Measurements from ENCODE around the gene ANKRD12. TPM values are rescaled to one million over a fixed set of nuclear protein-coding genes. Genes with fewer than 3 reads are reported as not detected.

Gene ANKRD12
- total and polyA plus RNA-seq, 10 of the 15 experiments (the other 5 are each of a cell fraction or from before 2014, with no cell fraction given): 5.9 to 45.7 (median 20.2) TPM

- H3K27ac ChIP-seq (ENCODE audit: control insufficient read depth, insufficient read depth): no peak overlapping the region
- no peaks in the 10 kb centered on the region for H3K9me3 ChIP-seq (replicated peaks; ENCODE audit: control insufficient read depth, insufficient read depth, low read length)
- no peaks in the 10 kb centered on the region for H4K20me1 ChIP-seq (ENCODE audit: control insufficient read depth, insufficient read depth)
- no peak for TF ChIP-seq POLR2AphosphoS2 (IDR thresholded peaks at IDR 0.05; ENCODE audit: low read depth, low read length)
- no peak for TF ChIP-seq HDGF (IDR thresholded peaks at IDR 0.05)
- no peak for TF ChIP-seq GATAD2B (conservative IDR thresholded peaks at IDR 0.05; ENCODE audit: low read depth)
- TF ChIP-seq IRF5 (IDR thresholded peaks at IDR 0.05; ENCODE audit: borderline replicate concordance): no peak
- no peak for TF ChIP-seq USF2 (IDR thresholded peaks at IDR 0.05; ENCODE audit: borderline replicate concordance, low read depth, low read length)
- TF ChIP-seq EZH2 (IDR thresholded peaks at IDR 0.05; ENCODE audit: borderline replicate concordance, control insufficient read depth, low read depth, low read length): no peak
- TF ChIP-seq NFXL1 (IDR thresholded peaks at IDR 0.05; ENCODE audit: borderline replicate concordance): no peak
- no peak for TF ChIP-seq RELB (IDR thresholded peaks at IDR 0.05; ENCODE audit: low read depth)
- peaks cover 0 to 16% of the 10 kb centered on the region in 2 experiments; a peak in 2 of 4 replicates for H3K36me3 ChIP-seq (ENCODE audit: control insufficient read depth in 2 of 2, insufficient read depth in 2 of 2, low read length in 1 of 2)
- H3K4me1 ChIP-seq (ENCODE audit: control insufficient read depth, insufficient read depth, low read length): no peaks in the 10 kb centered on the region
- intact Hi-C loops (cut with micrococcal nuclease; ENCODE audit: unreplicated experiment): no loop called here
- WGBS (ENCODE audit: insufficient coverage, insufficient replicate concordance, low lambda C conversion rate, missing lambda C conversion rate): 100% methylated on average over 3 of the region's 3 CpGs
- in situ Hi-C loops (cut with MboI): no loop called here
- ChIA-PET POLR2A (interaction anchor here (1.3 kb wide), 1 partner anchor 14 kb away, joined by 3 read pairs; no protein-coding TSS in a partner anchor), CTCF (interaction anchor here (1.1 kb wide), 2 partner anchors 8 to 15 kb away, joined by 3 read pairs; no protein-coding TSS in a partner anchor), SMC1A (ENCODE audit: uncharacterized antibody, unreplicated experiment) (interaction anchor here (1.1 to 2.0 kb wide), 4 partner anchors 13 to 567 kb away, joined by 3 to 7 read pairs (median 3); no protein-coding TSS in a partner anchor), RAD21 (ENCODE audit: unreplicated experiment) (interaction anchor here (0.8 kb wide), 1 partner anchor 14 kb away, joined by 3 read pairs; no protein-coding TSS in a partner anchor)
- no peak for ATAC-seq
- H3K4me3 ChIP-seq: no peak overlapping the region
- no peaks in the 10 kb centered on the region for H3K27me3 ChIP-seq (replicated peaks in 1 of 2; ENCODE audit: control insufficient read depth in 2 of 2, insufficient read depth in 2 of 2, low read length in 1 of 2)
- H3K9ac ChIP-seq (ENCODE audit: control insufficient read depth, insufficient read depth, low read length): no peak overlapping the region
- BruUV-seq (replicated peaks): no TSS peak
- FAIRE-seq: no peak
- no peaks in the 10 kb centered on the region for H3K79me2 ChIP-seq (ENCODE audit: control insufficient read depth, insufficient read depth, low read length)
- no peak for DNase-seq (ENCODE audit: low read depth, low spot score)
- no peak overlapping the region for H2AFZ ChIP-seq (ENCODE audit: control insufficient read depth, low read depth, low read length)
- H3K4me2 ChIP-seq (ENCODE audit: control insufficient read depth, insufficient read depth): no peak overlapping the region
Observed at GRCh38 chr18:9221040-9221439, 84.5 kb downstream of the ANKRD12 start.

Data from GM12878 (cell line).